Right ventricle myocardium superior (tissue), 1 donor: ENCODE measurements around the gene COX20. TPM values are rescaled to one million over a fixed set of nuclear protein-coding genes. Genes with fewer than 3 reads are reported as not detected.
"Not testable (repeated sequence)": the region's sequence is repeated elsewhere in the genome, so short reads cannot be mapped to it uniquely, and the experiment has no call there.

Experiments
- ATAC-seq: fragments of 200-7000 bp; cut with Tn5 transposase; one replicate; pipeline ENCODE4 v1.9.1; 2020; ENCODE audit warnings: mild to moderate bottlenecking; ENCODE audit not compliant: poor library complexity
- DNase-seq: peaks from one replicate; pipeline ENCODE4 v3.0.0-alpha.2; 2020
- intact Hi-C: fragments of 100-400 bp; cut with DNase I; formaldehyde crosslinking; loops from one replicate; pipeline ENCODE4 v1.11.2; 2022
- long read RNA-seq: library from polyadenylated mRNA; unstranded; transcript quantifications from one replicate; pipeline ENCODE4 v2.0.0, GENCODE V29; 2021
- total RNA-seq: library from RNA; stranded (reverse); fragmentation: NEBNext Ultra II Directional; extraction: Animal tissue kit (Norgen Biotek cat#: 25700); gene quantifications from one replicate; pipeline ENCODE4 v1.2.1, GENCODE V29; 2021
- donor health status: DM: no; HTN: yes; CAD: no; lungs with severe emphysema.

The COX20 gene
- 68.7 TPM for total RNA-seq
- long read RNA-seq, transcript COX20-203 (4 exons, 2,631 nt), result major isoform, 103 of 180 reads
- long read RNA-seq, transcript COX20-202 (3 exons, 1,005 nt), result minor isoform, 58 of 180 reads
- long read RNA-seq, partial matches to known transcripts, result 1 of 180 reads
- long read RNA-seq, other reads (novel, unspliced or antisense), result 12 of 180 reads

- intact Hi-C loops, result loop anchor here (2.0 to 10.0 kb wide), 3 partner anchors 29 to 209 kb away; partner anchors contain the start of gene HNRNPU
- ATAC-seq (peak; percentile 91), DNase-seq (peak; percentile 95)
Measured at GRCh38 chr1:244835276-244836134, at the start of gene COX20. Gene COX20 (plus strand): TSS chr1:244835658. CDS start chr1:244835715, 57 bp downstream.

DNA sequence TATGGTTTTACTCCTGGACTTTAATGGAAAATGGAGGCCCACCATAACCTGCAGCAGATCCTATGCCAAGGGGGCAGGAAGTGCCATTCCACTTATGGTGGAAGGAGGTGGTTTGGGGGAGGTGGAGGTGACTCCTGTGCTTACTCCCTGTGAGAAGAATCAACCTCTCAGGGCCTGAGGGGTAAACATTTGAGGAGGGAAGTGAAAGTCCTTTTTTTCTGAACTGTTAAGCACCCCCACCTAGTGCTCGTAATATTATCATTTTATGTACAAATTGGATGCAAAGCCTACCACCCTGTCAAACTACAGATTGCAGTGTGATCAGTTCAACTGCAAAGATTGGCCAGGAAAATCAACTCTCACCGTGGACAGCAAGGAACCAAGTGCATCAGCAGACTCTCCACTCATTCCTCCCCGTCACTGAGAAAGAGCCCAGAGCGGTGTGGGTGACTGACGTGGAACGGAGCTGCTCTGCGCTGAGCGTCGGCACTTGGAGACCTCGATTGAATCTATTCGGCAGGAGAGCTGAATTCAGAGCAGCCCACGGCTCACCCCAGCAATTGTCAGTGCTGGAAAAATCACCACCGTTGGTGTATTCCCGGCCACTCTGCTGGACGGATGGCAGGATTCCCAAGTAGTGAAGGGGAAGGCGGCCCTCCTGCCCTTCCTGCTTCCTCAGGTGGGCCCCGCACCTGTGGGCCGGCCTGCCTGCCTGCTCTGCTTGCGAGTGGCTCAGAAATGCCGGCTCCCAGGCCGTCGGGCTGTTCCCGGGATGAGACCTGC lies 46.8 kb upstream of the COX20 start:
- no peak for DNase-seq
- intact Hi-C loops, result no loop called here
- no peak for ATAC-seq

DNA sequence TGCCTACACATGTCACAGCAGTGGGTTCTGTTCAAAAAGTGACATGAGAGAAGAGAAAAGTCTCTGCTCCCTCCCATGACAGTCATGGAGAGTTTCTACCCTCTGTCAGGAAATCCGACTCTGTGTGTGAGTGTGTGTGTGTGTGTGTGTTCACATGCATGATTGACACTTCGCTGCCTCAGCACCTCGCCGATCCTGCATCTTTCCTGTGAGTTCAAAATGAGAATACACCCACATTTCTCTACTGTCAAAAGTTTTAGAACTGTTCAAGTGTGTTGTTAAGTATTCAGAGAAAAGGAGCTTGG lies 46.2 kb upstream of the COX20 start:
- ATAC-seq (no peak), DNase-seq (no peak)
- intact Hi-C loops, result no loop called here

DNA sequence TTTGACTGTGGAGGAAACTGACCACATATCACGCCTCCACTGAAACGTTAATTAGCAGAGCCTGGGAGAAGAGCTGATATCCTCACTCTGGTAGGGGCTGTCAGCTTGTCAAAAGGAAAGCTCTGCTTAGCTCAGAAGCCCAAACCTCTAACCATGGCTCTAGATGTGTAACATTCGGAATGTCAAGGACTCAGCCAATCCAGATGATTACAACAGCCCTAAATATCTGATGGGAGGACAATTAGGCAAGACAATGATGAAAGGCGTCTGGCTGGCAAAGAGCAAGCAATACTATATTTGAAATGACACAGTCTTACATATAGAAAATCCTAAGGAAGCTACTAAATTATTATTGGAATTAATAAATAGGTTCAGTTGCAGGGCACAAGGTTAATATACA lies 45.7 kb upstream of the COX20 start:
- DNase-seq (no peak), ATAC-seq (no peak)
- intact Hi-C loops, result no loop called here

DNA sequence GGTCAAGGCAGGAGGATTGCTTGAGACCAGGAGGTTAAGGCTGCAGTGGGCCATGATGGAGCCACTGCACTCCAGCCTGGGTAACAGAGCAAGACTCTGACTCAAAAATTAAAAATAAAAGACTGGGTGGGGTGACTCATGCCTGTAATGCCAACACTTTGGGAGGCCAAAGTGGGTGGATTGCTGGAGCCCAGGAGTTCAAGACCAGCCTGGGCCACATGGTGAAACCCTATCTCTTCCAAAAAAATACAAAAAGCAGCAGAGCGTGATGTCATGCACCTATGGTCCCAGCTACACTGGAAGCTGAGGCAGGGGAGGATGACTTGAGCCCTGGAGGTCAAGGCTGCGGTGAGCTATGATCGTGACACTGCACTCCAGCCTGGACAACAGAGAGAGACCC lies 44.4 kb upstream of the COX20 start:
- no peak for ATAC-seq
- intact Hi-C loops, result no loop called here
- DNase-seq, result no peak

- intact Hi-C loops, result no loop called here
- DNase-seq (no peak), ATAC-seq (no peak)
Measured at GRCh38 chr1:244792188-244792850, 43.1 kb upstream of the COX20 start.

DNA sequence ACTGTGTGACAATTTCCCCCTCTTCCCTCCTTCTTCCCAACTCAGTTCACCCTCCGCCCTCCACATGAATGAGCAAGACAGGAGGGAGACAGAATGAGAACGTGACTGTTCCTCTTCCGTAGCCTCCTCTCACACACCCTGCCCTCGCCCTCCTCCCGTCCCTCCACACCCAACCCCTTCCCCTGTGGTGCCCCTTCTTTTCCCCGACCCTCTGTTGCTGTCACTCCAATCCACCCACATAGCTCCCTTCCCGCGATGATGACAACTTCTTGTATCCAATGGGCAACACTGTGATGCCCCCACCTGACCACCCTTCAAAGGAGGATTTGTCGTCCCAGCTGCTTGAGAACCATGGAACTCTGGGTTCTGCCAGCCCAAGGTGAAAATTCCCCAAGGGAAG lies 41.4 kb upstream of the COX20 start:
- intact Hi-C loops, result loop anchor here (2.0 kb wide), 1 partner anchor 189 kb away; no protein-coding TSS in a partner anchor
- ATAC-seq, result no peak
- DNase-seq, result no peak

DNA sequence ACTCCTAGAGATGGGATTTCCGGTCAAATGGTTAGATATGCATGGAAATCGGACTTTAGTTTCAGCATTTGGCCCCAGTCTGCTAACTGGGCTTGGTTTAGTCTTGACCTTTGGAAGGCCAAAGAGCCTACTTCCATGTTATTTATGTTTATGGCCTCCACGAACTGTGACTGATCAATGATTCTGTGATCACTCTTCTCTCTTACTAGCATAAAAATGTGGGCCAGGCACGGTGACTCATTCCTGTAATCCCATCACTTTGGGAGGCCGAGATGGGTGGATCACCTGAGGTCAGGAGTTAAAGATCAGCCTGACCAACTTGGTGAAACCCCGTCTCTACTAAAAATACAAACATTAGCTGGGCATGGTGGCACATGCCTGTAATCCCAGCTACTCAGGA lies 40.9 kb upstream of the COX20 start:
- intact Hi-C loops, result loop anchor here (2.0 kb wide), 1 partner anchor 190 kb away; no protein-coding TSS in a partner anchor
- DNase-seq, ATAC-seq: not testable (repeated sequence)

- intact Hi-C loops, result no loop called here
Measured at GRCh38 chr1:244796719-244797406, 38.6 kb upstream of the COX20 start.

DNA sequence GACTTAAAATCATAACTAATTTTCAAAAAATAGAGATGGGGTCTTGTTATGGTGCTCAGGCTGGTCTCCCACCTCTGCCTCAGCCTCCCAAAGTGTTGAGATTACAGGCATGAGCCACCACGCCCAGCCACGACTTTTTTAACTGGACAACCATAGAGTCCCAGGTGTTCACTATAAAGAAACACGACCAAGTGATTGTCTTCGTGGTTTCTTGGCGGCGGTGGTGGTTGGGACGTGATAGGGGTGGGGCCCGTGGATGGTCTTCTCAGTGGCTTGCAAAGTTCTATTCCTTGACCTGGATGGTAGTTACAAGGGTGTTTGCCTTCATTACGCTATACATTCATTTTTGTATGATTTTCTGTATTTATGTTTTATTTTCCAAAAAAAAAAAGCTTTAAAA lies 34.6 kb upstream of the COX20 start:
- intact Hi-C loops, result loop anchor here (2.0 kb wide), 1 partner anchor 242 kb away; no protein-coding TSS in a partner anchor
- no peak for ATAC-seq
- DNase-seq, result no peak

More at GRCh38 chr1:244796719-244797406, 38.6 kb upstream of the COX20 start:
- peak; percentile 85 for ATAC-seq
- no peak for DNase-seq

DNA sequence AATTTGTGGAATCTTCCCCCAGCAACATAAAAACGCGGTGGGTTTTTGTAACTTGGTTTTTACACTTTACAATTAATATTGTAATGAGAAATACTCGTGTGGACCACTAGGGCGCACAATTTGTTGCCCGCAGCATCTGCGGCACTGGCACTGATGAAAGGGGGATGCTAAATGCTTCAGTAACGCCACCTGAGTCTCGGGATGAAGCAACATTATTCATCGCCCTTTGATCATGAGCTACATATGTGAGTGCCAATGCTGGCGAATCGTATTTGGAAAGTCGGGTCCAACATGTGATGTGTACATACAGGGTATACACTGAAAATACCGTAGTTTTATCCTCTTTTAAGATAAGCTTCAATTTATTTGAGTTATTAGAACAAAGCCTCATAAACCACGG lies 34.2 kb upstream of the COX20 start:
- no peak for DNase-seq
- intact Hi-C loops, result loop anchor here (2.0 kb wide), 1 partner anchor 242 kb away; no protein-coding TSS in a partner anchor
- peak; percentile 72 for ATAC-seq

- intact Hi-C loops, result no loop called here
- ATAC-seq, result no peak
- no peak for DNase-seq
Measured at GRCh38 chr1:244802041-244802440, 33.4 kb upstream of the COX20 start.

- intact Hi-C loops, result no loop called here
- no peak for ATAC-seq
- no peak for DNase-seq
Measured at GRCh38 chr1:244802556-244803239, 32.8 kb upstream of the COX20 start.

- ATAC-seq (no peak), DNase-seq (no peak)
- intact Hi-C loops, result no loop called here
Measured at GRCh38 chr1:244804841-244805240, 30.6 kb upstream of the COX20 start.

- intact Hi-C loops, result no loop called here
- DNase-seq, result no peak
- no peak for ATAC-seq
Measured at GRCh38 chr1:244807138-244807537, 28.3 kb upstream of the COX20 start.

GRCh38 chr1:244810221-244810620 lies 25.2 kb upstream of the COX20 start:
- DNase-seq (no peak), ATAC-seq (no peak)
- intact Hi-C loops, result no loop called here

- ATAC-seq (no peak), DNase-seq (no peak)
- intact Hi-C loops, result no loop called here
Measured at GRCh38 chr1:244813327-244813726, 22.1 kb upstream of the COX20 start.

DNA sequence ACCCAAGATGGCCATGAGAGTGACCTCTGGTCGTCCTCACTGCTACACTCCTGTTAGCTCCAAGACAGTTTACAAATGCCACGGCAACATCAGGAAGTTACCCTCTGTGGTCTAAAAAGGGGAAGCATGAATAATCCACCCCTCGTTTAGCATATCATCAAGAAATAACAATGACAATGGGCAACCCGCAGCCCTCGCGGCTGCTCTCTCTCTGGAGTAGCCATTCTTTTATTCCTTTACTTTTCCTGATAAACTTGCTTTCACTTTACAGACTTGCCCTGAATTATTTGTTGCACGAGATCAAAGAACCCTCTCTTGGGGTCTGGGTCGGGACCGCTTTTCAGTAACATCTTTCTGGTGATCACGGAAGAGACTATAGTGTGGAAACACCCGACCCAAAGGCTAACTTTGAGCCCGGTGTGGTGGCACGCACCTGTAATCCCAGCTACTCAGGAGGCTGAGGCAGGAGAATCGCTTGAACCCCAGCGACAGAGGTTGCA lies 19.8 kb upstream of the COX20 start:
- intact Hi-C loops, result no loop called here
- ATAC-seq (peak; percentile 34), DNase-seq (no peak)
